Measurements from ENCODE around the gene DIP2C. TPM values are rescaled to one million over a fixed set of nuclear protein-coding genes. Genes with fewer than 3 reads are reported as not detected.

DIP2C gene
- polyA plus RNA-seq, 4 donors = 3.1 to 13.3 (median 4.7) TPM

GRCh38 chr10:381346-381745 lies 308.1 kb downstream of the DIP2C start:
- peaks cover 4 to 54% (median 5%) of the 10 kb centered on the region in 3 donors for H3K36me3 ChIP-seq (ENCODE audit: control insufficient read depth in 3 of 3, insufficient read depth in 2 of 3, low read depth in 1 of 3, low read length in 3 of 3)
- DNase-seq = no peak

GRCh38 chr10:380313-380940 lies 309.0 kb downstream of the DIP2C start:
- peaks cover 0 to 52% (median 4%) of the 10 kb centered on the region in 3 donors for H3K36me3 ChIP-seq (ENCODE audit: control insufficient read depth in 3 of 3, insufficient read depth in 2 of 3, low read depth in 1 of 3, low read length in 3 of 3)
- no peaks in the 10 kb centered on the region for H3K27me3 ChIP-seq (ENCODE audit: control insufficient read depth in 3 of 3, insufficient read depth in 3 of 3, low read length in 3 of 3)
- H3K4me1 ChIP-seq (ENCODE audit: control insufficient read depth in 3 of 3, insufficient read depth in 2 of 3, low read depth in 1 of 3, low read length in 2 of 3) = peaks cover 0 to 3% (median 0%) of the 10 kb centered on the region in 3 donors
- DNase-seq (no peak), FAIRE-seq (no peak)
- no peak overlapping the region for H3K27ac ChIP-seq (ENCODE audit: low read depth in 1 of 3, low read length in 2 of 3)
- no peak overlapping the region for H3K4me3 ChIP-seq (ENCODE audit: low read depth in 1 of 3, low read length in 3 of 3)
- 88 to 94% (median 94%) methylated on average over 17 of the region's 17 CpGs for WGBS, 3 donors
- peaks cover 0 to 10% of the 10 kb centered on the region in 2 donors for H3K9me3 ChIP-seq (ENCODE audit: control insufficient read depth in 2 of 2, insufficient read depth in 1 of 2, low read depth in 1 of 2, low read length in 1 of 2)

More at GRCh38 chr10:381346-381745, 308.1 kb downstream of the DIP2C start:
- Histone ChIP-seq H3K4me1 (ENCODE audit: control insufficient read depth in 3 of 3, insufficient read depth in 2 of 3, low read depth in 1 of 3, low read length in 2 of 3) (peaks cover 0 to 3% (median 0%) of the 10 kb centered on the region in 3 donors), H3K9me3 (ENCODE audit: control insufficient read depth in 2 of 2, insufficient read depth in 1 of 2, low read depth in 1 of 2, low read length in 1 of 2) (peaks cover 0 to 5% of the 10 kb centered on the region in 2 donors), H3K27me3 (ENCODE audit: control insufficient read depth in 3 of 3, insufficient read depth in 3 of 3, low read length in 3 of 3) (no peaks in the 10 kb centered on the region), H3K4me3 (ENCODE audit: low read depth in 1 of 3, low read length in 3 of 3) (no peak overlapping the region), H3K27ac (ENCODE audit: low read depth in 1 of 3, low read length in 2 of 3) (no peak overlapping the region)
- 95 to 97% (median 95%) methylated on average over 10 of the region's 10 CpGs for WGBS, 3 donors
- no peak for FAIRE-seq

- Histone ChIP-seq H3K36me3 (ENCODE audit: control insufficient read depth in 3 of 3, insufficient read depth in 2 of 3, low read depth in 1 of 3, low read length in 3 of 3) (peaks cover 0 to 49% (median 4%) of the 10 kb centered on the region in 3 donors), H3K9me3 (ENCODE audit: control insufficient read depth in 2 of 2, insufficient read depth in 1 of 2, low read depth in 1 of 2, low read length in 1 of 2) (peaks cover 0 to 17% of the 10 kb centered on the region in 2 donors), H3K4me1 (ENCODE audit: control insufficient read depth in 3 of 3, insufficient read depth in 2 of 3, low read depth in 1 of 3, low read length in 2 of 3) (peaks cover 0 to 10% (median 0%) of the 10 kb centered on the region in 3 donors), H3K27me3 (ENCODE audit: control insufficient read depth in 3 of 3, insufficient read depth in 3 of 3, low read length in 3 of 3) (no peaks in the 10 kb centered on the region), H3K4me3 (ENCODE audit: low read depth in 1 of 3, low read length in 3 of 3) (no peak overlapping the region), H3K27ac (ENCODE audit: low read depth in 1 of 3, low read length in 2 of 3) (no peak overlapping the region)
- WGBS, 3 donors = 96 to 98% (median 98%) methylated on average over 14 to 16 of the region's 16 CpGs
- no peak for FAIRE-seq
- no peak for DNase-seq
Measured at GRCh38 chr10:378930-379704, 310.4 kb downstream of the DIP2C start.

- Histone ChIP-seq H3K4me3 (ENCODE audit: low read depth in 1 of 3, low read length in 3 of 3) (no peak overlapping the region), H3K36me3 (ENCODE audit: control insufficient read depth in 3 of 3, insufficient read depth in 2 of 3, low read depth in 1 of 3, low read length in 3 of 3) (peaks cover 0 to 49% (median 4%) of the 10 kb centered on the region in 3 donors), H3K9me3 (ENCODE audit: control insufficient read depth in 2 of 2, insufficient read depth in 1 of 2, low read depth in 1 of 2, low read length in 1 of 2) (peaks cover 0 to 17% of the 10 kb centered on the region in 2 donors), H3K27ac (ENCODE audit: low read depth in 1 of 3, low read length in 2 of 3) (no peak overlapping the region), H3K27me3 (ENCODE audit: control insufficient read depth in 3 of 3, insufficient read depth in 3 of 3, low read length in 3 of 3) (no peaks in the 10 kb centered on the region), H3K4me1 (ENCODE audit: control insufficient read depth in 3 of 3, insufficient read depth in 2 of 3, low read depth in 1 of 3, low read length in 2 of 3) (peaks cover 0 to 13% (median 0%) of the 10 kb centered on the region in 3 donors)
- FAIRE-seq = no peak
- DNase-seq = no peak
- WGBS, 3 donors = 91 to 94% (median 93%) methylated on average over 14 of the region's 14 CpGs
Measured at GRCh38 chr10:378230-378929, 311.1 kb downstream of the DIP2C start.

DNA sequence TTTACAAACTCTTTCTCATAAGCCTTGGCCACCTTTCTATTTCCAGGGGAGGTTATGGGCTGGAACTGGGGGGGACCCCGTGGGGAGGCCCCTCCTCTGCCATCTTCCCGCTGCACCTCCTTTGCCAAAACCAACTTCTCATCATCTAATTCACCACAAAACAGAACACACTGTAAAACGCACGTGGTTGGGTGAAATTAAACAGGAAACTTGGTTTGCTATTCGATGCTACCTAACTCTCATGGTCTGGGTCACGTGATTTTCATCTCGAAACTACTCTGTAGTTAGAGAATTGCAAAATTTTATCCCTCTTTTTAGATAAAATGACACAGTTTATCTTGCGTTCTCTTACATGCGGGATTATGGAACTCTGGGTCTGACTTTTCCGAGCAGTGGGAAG lies 312.2 kb downstream of the DIP2C start:
- Histone ChIP-seq H3K4me3 (ENCODE audit: low read depth in 1 of 3, low read length in 3 of 3) (no peak overlapping the region), H3K4me1 (ENCODE audit: control insufficient read depth in 3 of 3, insufficient read depth in 2 of 3, low read depth in 1 of 3, low read length in 2 of 3) (peaks cover 0 to 25% (median 0%) of the 10 kb centered on the region in 3 donors), H3K27me3 (ENCODE audit: control insufficient read depth in 3 of 3, insufficient read depth in 3 of 3, low read length in 3 of 3) (no peaks in the 10 kb centered on the region), H3K36me3 (ENCODE audit: control insufficient read depth in 3 of 3, insufficient read depth in 2 of 3, low read depth in 1 of 3, low read length in 3 of 3) (peaks cover 0 to 50% (median 4%) of the 10 kb centered on the region in 3 donors), H3K27ac (ENCODE audit: low read depth in 1 of 3, low read length in 2 of 3) (no peak overlapping the region), H3K9me3 (ENCODE audit: control insufficient read depth in 2 of 2, insufficient read depth in 1 of 2, low read depth in 1 of 2, low read length in 1 of 2) (peaks cover 0 to 17% of the 10 kb centered on the region in 2 donors)
- FAIRE-seq = no peak
- no peak for DNase-seq
- 77 to 90% (median 77%) methylated on average over 10 of the region's 10 CpGs for WGBS, 3 donors

GRCh38 chr10:375815-376505 lies 313.5 kb downstream of the DIP2C start:
- H3K27me3 ChIP-seq (ENCODE audit: control insufficient read depth in 3 of 3, insufficient read depth in 3 of 3, low read length in 3 of 3) = no peaks in the 10 kb centered on the region
- WGBS, 3 donors = 89 to 95% (median 92%) methylated on average over 35 of the region's 35 CpGs
- DNase-seq (no peak), FAIRE-seq (no peak)
- H3K4me1 ChIP-seq (ENCODE audit: control insufficient read depth in 3 of 3, insufficient read depth in 2 of 3, low read depth in 1 of 3, low read length in 2 of 3) = peaks cover 0 to 26% (median 0%) of the 10 kb centered on the region in 3 donors
- H3K27ac ChIP-seq (ENCODE audit: low read depth in 1 of 3, low read length in 2 of 3) = no peak overlapping the region
- H3K4me3 ChIP-seq (ENCODE audit: low read depth in 1 of 3, low read length in 3 of 3) = no peak overlapping the region
- H3K9me3 ChIP-seq (ENCODE audit: control insufficient read depth in 2 of 2, insufficient read depth in 1 of 2, low read depth in 1 of 2, low read length in 1 of 2) = peaks cover 0 to 12% of the 10 kb centered on the region in 2 donors
- H3K36me3 ChIP-seq (ENCODE audit: control insufficient read depth in 3 of 3, insufficient read depth in 2 of 3, low read depth in 1 of 3, low read length in 3 of 3) = peaks cover 0 to 43% (median 0%) of the 10 kb centered on the region in 3 donors

DNA sequence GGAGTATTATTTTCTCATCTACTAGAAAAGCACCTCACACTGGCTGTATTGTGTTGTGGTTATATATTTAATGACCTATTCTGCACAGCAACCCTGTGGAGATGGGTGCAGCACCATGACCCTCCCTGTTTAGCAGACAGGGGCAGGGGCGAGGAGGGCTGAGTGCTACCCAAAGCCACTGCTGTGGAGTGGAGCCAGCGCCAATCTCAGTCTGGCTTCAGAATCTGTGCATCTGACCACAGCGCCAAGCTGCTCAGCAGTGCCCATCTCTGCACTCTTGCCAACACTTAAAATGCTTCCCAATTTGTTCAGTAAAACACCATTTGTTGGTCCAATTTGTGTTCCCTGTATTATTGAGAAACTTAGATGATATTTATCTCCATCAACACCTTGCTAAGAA lies 315.1 kb downstream of the DIP2C start:
- no peaks in the 10 kb centered on the region for H3K27me3 ChIP-seq (ENCODE audit: control insufficient read depth in 3 of 3, insufficient read depth in 3 of 3, low read length in 3 of 3)
- peaks cover 0 to 12% of the 10 kb centered on the region in 2 donors for H3K9me3 ChIP-seq (ENCODE audit: control insufficient read depth in 2 of 2, insufficient read depth in 1 of 2, low read depth in 1 of 2, low read length in 1 of 2)
- WGBS, 3 donors = 94 to 100% (median 97%) methylated on average over 3 of the region's 3 CpGs
- no peak for DNase-seq
- peaks cover 0 to 26% (median 0%) of the 10 kb centered on the region in 3 donors for H3K4me1 ChIP-seq (ENCODE audit: control insufficient read depth in 3 of 3, insufficient read depth in 2 of 3, low read depth in 1 of 3, low read length in 2 of 3)
- FAIRE-seq = no peak
- peaks cover 0 to 40% (median 0%) of the 10 kb centered on the region in 3 donors for H3K36me3 ChIP-seq (ENCODE audit: control insufficient read depth in 3 of 3, insufficient read depth in 2 of 3, low read depth in 1 of 3, low read length in 3 of 3)
- H3K27ac ChIP-seq (ENCODE audit: low read depth in 1 of 3, low read length in 2 of 3) = peak overlapping the region in 1 of 3 donors; percentile 79
- no peak overlapping the region for H3K4me3 ChIP-seq (ENCODE audit: low read depth in 1 of 3, low read length in 3 of 3)

Data from small intestine (tissue), 7 donors.